ENCODE results near the gene TAF1D.

The TAF1D gene

GRCh38 chr11:93712678-93713077 lies 28.6 kb downstream of the TAF1D start:
- peaks cover 92% of the 10 kb centered on the region for H3K36me3 Mint-ChIP-seq (ENCODE audit: low read depth)
- H3K4me3 Mint-ChIP-seq, result no peak overlapping the region
- no peak for TF ChIP-seq CTCF (IDR thresholded peaks at IDR 0.05; ENCODE audit: unreplicated experiment in 3 of 3)
- no peak overlapping the region for H3K27ac Mint-ChIP-seq
- H3K9me3 Mint-ChIP-seq, result peaks cover 36% of the 10 kb centered on the region
- no peaks in the 10 kb centered on the region for H3K27me3 Mint-ChIP-seq (ENCODE audit: low read depth)
- no peaks in the 10 kb centered on the region for H3K4me1 Mint-ChIP-seq

DNA sequence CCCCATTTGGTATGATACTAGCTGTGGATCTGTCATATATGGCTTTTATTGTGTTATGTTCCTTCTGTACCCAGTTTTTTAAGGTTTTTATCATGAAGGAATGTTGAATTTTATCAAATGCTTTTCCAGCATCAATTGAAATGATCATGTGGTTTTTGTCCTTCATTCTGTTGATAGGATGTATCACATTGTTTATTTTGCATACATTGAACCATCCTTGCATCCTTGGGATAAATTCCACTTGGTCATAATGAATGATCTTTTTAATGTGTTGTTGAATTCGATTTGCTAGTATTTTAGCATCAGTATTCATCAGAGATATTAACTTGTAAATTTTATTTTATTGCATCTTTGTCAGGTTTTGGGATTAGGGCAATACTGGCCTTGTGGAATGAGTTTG lies 31.1 kb downstream of the TAF1D start:
- no peak overlapping the region for H3K4me3 Mint-ChIP-seq
- peaks cover 93% of the 10 kb centered on the region for H3K36me3 Mint-ChIP-seq (ENCODE audit: low read depth)
- no peak overlapping the region for H3K27ac Mint-ChIP-seq
- no peaks in the 10 kb centered on the region for H3K27me3 Mint-ChIP-seq (ENCODE audit: low read depth)
- H3K9me3 Mint-ChIP-seq, result peaks cover 36% of the 10 kb centered on the region
- TF ChIP-seq CTCF (IDR thresholded peaks at IDR 0.05; ENCODE audit: unreplicated experiment in 3 of 3), result no peak
- no peaks in the 10 kb centered on the region for H3K4me1 Mint-ChIP-seq

- H3K4me1 Mint-ChIP-seq, result no peaks in the 10 kb centered on the region
- H3K36me3 Mint-ChIP-seq (ENCODE audit: low read depth), result peaks cover 74% of the 10 kb centered on the region
- no peak overlapping the region for H3K4me3 Mint-ChIP-seq
- H3K27me3 Mint-ChIP-seq (ENCODE audit: low read depth), result no peaks in the 10 kb centered on the region
- no peak overlapping the region for H3K27ac Mint-ChIP-seq
- H3K9me3 Mint-ChIP-seq, result peaks cover 13% of the 10 kb centered on the region
- no peak for TF ChIP-seq CTCF (IDR thresholded peaks at IDR 0.05; ENCODE audit: unreplicated experiment in 3 of 3)
These were observed 37.1 kb downstream of the TAF1D start for GRCh38 chr11:93704237-93704636.

GRCh38 chr11:93700830-93701229 lies 40.5 kb downstream of the TAF1D start:
- TF ChIP-seq CTCF (IDR thresholded peaks at IDR 0.05; ENCODE audit: unreplicated experiment in 3 of 3), result no peak
- peaks cover 76% of the 10 kb centered on the region for H3K36me3 Mint-ChIP-seq (ENCODE audit: low read depth)
- H3K27ac Mint-ChIP-seq, result no peak overlapping the region
- H3K27me3 Mint-ChIP-seq (ENCODE audit: low read depth), result no peaks in the 10 kb centered on the region
- no peaks in the 10 kb centered on the region for H3K4me1 Mint-ChIP-seq
- no peaks in the 10 kb centered on the region for H3K9me3 Mint-ChIP-seq
- no peak overlapping the region for H3K4me3 Mint-ChIP-seq

DNA sequence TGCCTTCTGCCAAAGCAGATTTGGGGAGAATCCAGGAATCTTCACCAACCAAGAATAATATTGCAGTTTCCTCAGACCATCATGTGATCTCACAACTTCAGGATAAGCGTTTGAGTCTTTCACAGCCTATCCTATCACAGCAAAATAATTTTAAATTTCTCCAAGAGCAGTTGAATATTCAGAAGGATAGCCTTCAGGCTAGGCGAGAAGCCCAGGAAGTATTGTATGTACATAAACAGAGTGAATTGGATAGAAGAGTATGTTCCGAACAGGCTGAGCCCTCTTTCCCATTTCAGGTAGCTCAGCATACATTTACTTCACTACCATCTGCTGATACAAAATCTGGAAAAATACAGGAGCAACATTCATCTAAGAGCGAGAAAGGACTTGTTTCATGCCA lies 43.7 kb downstream of the TAF1D start:
- Mint-ChIP-seq H3K9me3 (no peaks in the 10 kb centered on the region), H3K4me1 (no peaks in the 10 kb centered on the region), H3K36me3 (ENCODE audit: low read depth) (peaks cover 73% of the 10 kb centered on the region), H3K4me3 (no peak overlapping the region), H3K27ac (no peak overlapping the region), H3K27me3 (ENCODE audit: low read depth) (no peaks in the 10 kb centered on the region)
- no peak for TF ChIP-seq CTCF (IDR thresholded peaks at IDR 0.05; ENCODE audit: unreplicated experiment in 3 of 3)

GRCh38 chr11:93694557-93694956 lies 46.7 kb downstream of the TAF1D start:
- Mint-ChIP-seq H3K36me3 (ENCODE audit: low read depth) (peaks cover 71% of the 10 kb centered on the region), H3K4me3 (no peak overlapping the region), H3K27ac (no peak overlapping the region), H3K9me3 (no peaks in the 10 kb centered on the region), H3K4me1 (no peaks in the 10 kb centered on the region), H3K27me3 (ENCODE audit: low read depth) (no peaks in the 10 kb centered on the region)
- no peak for TF ChIP-seq CTCF (IDR thresholded peaks at IDR 0.05; ENCODE audit: unreplicated experiment in 3 of 3)

Measured in nephron (organoid).